A673 (cell line): ENCODE data around the gene OSM. TPM values are rescaled to one million over a fixed set of nuclear protein-coding genes. Genes with fewer than 3 reads are reported as not detected.

Experiments
- BruUV-seq: library from RNA; stranded (reverse); fragments of 400-500 nt; replicated peaks from 2 replicates; lab custom pipeline; 2021; lab: Mats Ljungman, UMichigan
- CTCF ChIA-PET: fragments of 300-600 bp; sonication (Branson Sonifier 250); formaldehyde crosslinking; loops from one replicate; lab custom pipeline; 2022; ENCODE audit warnings: antibody characterized with exemption; lab: Charles Lee
- POLR2A ChIA-PET: fragments of 300-600 bp; sonication (Branson Sonifier 250); formaldehyde crosslinking; loops from one replicate; lab custom pipeline; 2022; ENCODE audit warnings: antibody characterized with exemption; ENCODE audit not compliant: low non-redundant PET; lab: Charles Lee
- DNase-seq: peaks from one replicate; pipeline ENCODE4 v3.0.0-alpha.2; 2015; ENCODE audit warnings: low spot score
- H3K27ac ChIP-seq: fragments of 200-600 bp; sonication (generic); 2 replicates; pipeline ENCODE4 v1.5.1; 2016; ENCODE audit warnings: mixed run types, low read depth, mild to moderate bottlenecking, mixed read lengths, antibody characterized with exemption, low read length; ENCODE audit not compliant: poor library complexity, severe bottlenecking
- H3K27me3 ChIP-seq: fragments of 200-600 bp; sonication (generic); replicated peaks from 2 replicates; pipeline ENCODE4 v1.6.1; 2017; ENCODE audit warnings: mixed run types, low read depth, mild to moderate bottlenecking, mixed read lengths, antibody characterized with exemption, low read length; ENCODE audit not compliant: insufficient read depth, poor library complexity
- H3K36me3 ChIP-seq: fragments of 200-600 bp; sonication (generic); 2 replicates; pipeline ENCODE4 v1.6.1; 2016; ENCODE audit warnings: mixed run types, mild to moderate bottlenecking, mixed read lengths, antibody characterized with exemption, low read length; ENCODE audit not compliant: insufficient read depth, poor library complexity, severe bottlenecking
- H3K4me1 ChIP-seq: fragments of 200-600 bp; sonication (generic); 2 replicates; pipeline ENCODE4 v1.6.1; 2017; ENCODE audit warnings: mixed run types, mild to moderate bottlenecking, mixed read lengths, antibody characterized with exemption, low read length; ENCODE audit not compliant: insufficient read depth, poor library complexity, severe bottlenecking
- H3K4me3 ChIP-seq: fragments of 200-600 bp; sonication (generic); 2 replicates; pipeline ENCODE4 v1.5.1; 2016; ENCODE audit warnings: low read depth, mixed run types, mild to moderate bottlenecking, mixed read lengths, low read length; ENCODE audit not compliant: poor library complexity, severe bottlenecking
- H3K9me3 ChIP-seq: fragments of 200-600 bp; sonication (generic); 2 replicates; pipeline ENCODE4 v1.6.1; 2016; ENCODE audit warnings: mixed run types, low read depth, mild to moderate bottlenecking, mixed read lengths, antibody characterized with exemption, low read length; ENCODE audit not compliant: poor library complexity, severe bottlenecking
- CTCF ChIP-seq: fragments of 300-800, 200-600 bp; sonication (generic); conservative IDR thresholded peaks from 2 replicates; pipeline ENCODE4 v1.5.1; 2017; ENCODE audit warnings: low read depth, mild to moderate bottlenecking, antibody characterized with exemption, low read length, moderate library complexity, mixed read lengths
- EZH2 ChIP-seq: fragments of 200-600 bp; sonication (generic); IDR thresholded peaks from 2 replicates; pipeline ENCODE4 v1.6.1; 2017; ENCODE audit warnings: borderline replicate concordance, low read depth, mild to moderate bottlenecking, mixed read lengths, antibody characterized with exemption, low read length; ENCODE audit not compliant: poor library complexity, severe bottlenecking
- intact Hi-C: fragments of 100-400 bp; cut with micrococcal nuclease; formaldehyde crosslinking; loops from one replicate; pipeline ENCODE4 v1.10.0; 2022; ENCODE audit not compliant: unreplicated experiment
- total RNA-seq: library from RNA; stranded (reverse); gene quantifications from 2 replicates; pipeline ENCODE4 v1.2.3, GENCODE V29; 2021

The OSM gene
- total RNA-seq, 1 experiment from 2014 or later, result not detected

- TF ChIP-seq EZH2 (no peak), CTCF (no peak)
- DNase-seq, result no peak
- no peaks in the 10 kb centered on the region for H3K4me1 ChIP-seq
- no peak overlapping the region for H3K27ac ChIP-seq
- ChIA-PET POLR2A (no interaction called here), CTCF (no interaction called here)
- no peaks in the 10 kb centered on the region for H3K9me3 ChIP-seq
- H3K4me3 ChIP-seq, result no peak overlapping the region
- no TSS peak for BruUV-seq
- intact Hi-C loops, result no loop called here
- H3K36me3 ChIP-seq, result no peaks in the 10 kb centered on the region
- no peaks in the 10 kb centered on the region for H3K27me3 ChIP-seq
Observed at GRCh38 chr22:30265131-30265720, 1.4 kb downstream of the OSM start.

DNA sequence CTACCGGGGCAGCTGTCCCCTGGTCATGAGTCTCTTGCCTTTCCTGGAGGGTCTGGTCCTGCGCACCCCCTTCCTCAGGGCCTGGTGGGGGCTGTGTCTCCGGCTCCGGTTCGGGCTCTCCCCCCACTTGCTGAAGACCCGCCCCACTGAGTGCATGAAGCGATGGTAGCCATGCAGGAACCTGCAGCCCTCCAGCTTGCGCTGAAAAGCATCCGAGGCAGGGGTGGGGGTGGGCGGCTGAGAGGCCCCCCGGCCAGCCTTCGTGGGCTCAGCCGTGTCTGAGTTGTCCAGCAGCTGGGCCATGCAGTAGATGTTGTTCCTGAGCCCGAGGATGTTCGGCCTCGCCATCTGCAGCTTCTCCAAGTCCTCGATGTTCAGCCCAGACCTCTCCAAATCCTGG is 2.8 kb downstream of the OSM start:
- TF ChIP-seq EZH2 (no peak), CTCF (no peak)
- Histone ChIP-seq H3K4me3 (no peak overlapping the region), H3K9me3 (no peaks in the 10 kb centered on the region), H3K27me3 (no peaks in the 10 kb centered on the region), H3K27ac (no peak overlapping the region), H3K36me3 (no peaks in the 10 kb centered on the region), H3K4me1 (no peaks in the 10 kb centered on the region)
- intact Hi-C loops, result loop anchor here (1.0 to 2.0 kb wide), 2 partner anchors 23 to 123 kb away; partner anchors contain the start of gene RNF215
- no TSS peak for BruUV-seq
- DNase-seq, result no peak
- CTCF ChIA-PET, result interaction anchor here (0.6 kb wide), 1 partner anchor 19 kb away, joined by 5 read pairs; no protein-coding TSS in a partner anchor
- POLR2A ChIA-PET, result no interaction called here

GRCh38 chr22:30262917-30263741 is 3.5 kb downstream of the OSM start:
- BruUV-seq, result no TSS peak
- no peaks in the 10 kb centered on the region for H3K27me3 ChIP-seq
- TF ChIP-seq EZH2 (no peak), CTCF (peak; percentile 94)
- intact Hi-C loops, result loop anchor here (1.0 to 2.0 kb wide), 2 partner anchors 24 to 124 kb away; partner anchors contain the start of gene RNF215
- ChIA-PET POLR2A (no interaction called here), CTCF (interaction anchor here (0.6 kb wide), 1 partner anchor 19 kb away, joined by 5 read pairs; no protein-coding TSS in a partner anchor)
- no peak overlapping the region for H3K27ac ChIP-seq
- no peak overlapping the region for H3K4me3 ChIP-seq
- no peaks in the 10 kb centered on the region for H3K36me3 ChIP-seq
- no peaks in the 10 kb centered on the region for H3K9me3 ChIP-seq
- DNase-seq, result peak; percentile 79
- no peaks in the 10 kb centered on the region for H3K4me1 ChIP-seq
